Testis (tissue), 3 donors: ENCODE data around the gene CLCA4. TPM values are rescaled to one million over a fixed set of nuclear protein-coding genes. Genes with fewer than 3 reads are reported as not detected.

Source experiments
- DNase-seq: peaks from one replicate; pipeline ENCODE4 v3.0.0-alpha.2; 2019
- H3K27ac ChIP-seq, 2 donors: fragments of 200-600 bp; sonication (generic); one replicate each; pipeline ENCODE4 v1.5.1; 2019
- H3K27me3 ChIP-seq: fragments of 200-600 bp; sonication (generic); one replicate; pipeline ENCODE4 v1.5.1; 2019
- H3K36me3 ChIP-seq: fragments of 200-600 bp; sonication (generic); one replicate; pipeline ENCODE4 v1.5.1; 2017; ENCODE audit warnings: low read depth; ENCODE audit errors: missing control alignments
- H3K4me1 ChIP-seq: fragments of 200-600 bp; sonication (generic); one replicate; pipeline ENCODE4 v1.5.1; 2019
- H3K4me3 ChIP-seq, 2 donors: fragments of 200-600 bp; sonication (generic); one replicate each; pipeline ENCODE4 v1.5.1; 2017 to 2019
- H3K9me3 ChIP-seq: fragments of 200-600 bp; sonication (generic); one replicate; pipeline ENCODE4 v1.5.1; 2017
- POLR2A ChIP-seq: fragments of 450-650 bp; IDR thresholded peaks from one replicate; pipeline ENCODE4 v1.6.1; 2017; ENCODE audit warnings: antibody characterized with exemption, mild to moderate bottlenecking, moderate library complexity
- WGBS, 2 donors: methylation state at CpG; one replicate each; pipeline ENCODE4 v1.1.5; 2018; 5-methylcytosine and 5-hydroxymethylcytosine counted together
- intact Hi-C: fragments of 100-400 bp; cut with DNase I; formaldehyde crosslinking; loops from one replicate; pipeline ENCODE4 v1.15.1; 2023; ENCODE audit warnings: low total_unique reads
- polyA plus RNA-seq: library from polyadenylated mRNA; stranded (reverse); fragments of 350-450 nt; fragmentation: Illumina TruSeq; extraction: RNeasy Lipid Tissue Mini Kit (QIAGEN cat#74804); gene quantifications from one replicate; pipeline ENCODE4 v1.2.3, GENCODE V29; 2014; ENCODE audit warnings: low read depth, low replicate concordance; ENCODE audit not compliant: insufficient read depth
- total RNA-seq, 2 donors: library from RNA; depleted of rRNA; stranded (reverse); fragments of >200 nt; gene quantifications; one replicate each; pipeline ENCODE4 v1.2.3, GENCODE V29; 2016
- TF ChIP-seq, protein P1 (sequence below), 3 experiments: fragments of 450-650 bp in 2 of 3; fragments of 200-600 bp in 1 of 3; sonication (generic) in 1 of 3; IDR thresholded peaks; one replicate each; pipeline ENCODE4 v1.5.1; 2016 to 2019; ENCODE audit warnings: antibody characterized with exemption in 3 of 3, mild to moderate bottlenecking in 2 of 3, moderate library complexity in 1 of 3

The CLCA4 gene
- total and polyA plus RNA-seq, 3 donors from 2014 or later, result 0.12 to 0.63 (median 0.37) TPM

DNA sequence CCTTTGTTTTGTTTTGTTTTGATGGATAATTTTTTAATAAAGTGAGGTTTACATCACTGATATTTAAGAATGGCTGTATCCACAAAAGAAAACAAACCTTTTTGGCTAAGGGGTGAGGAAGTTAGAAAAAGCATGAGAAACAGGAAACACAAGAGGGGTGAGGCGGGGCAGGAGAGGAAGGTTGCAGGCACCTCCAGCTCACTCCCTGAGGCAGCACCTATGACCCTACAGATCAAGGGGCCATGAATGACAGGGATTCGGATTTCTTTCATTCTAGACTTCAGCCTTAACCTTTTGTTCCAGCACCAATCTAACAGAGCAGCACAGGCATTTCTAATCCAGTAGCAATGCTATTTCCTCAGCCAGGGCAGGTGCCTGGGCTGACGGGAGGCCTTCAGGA lies 4.4 kb downstream of the CLCA4 start:
- Histone ChIP-seq H3K4me3 (no peak overlapping the region), H3K27me3 (no peaks in the 10 kb centered on the region), H3K27ac (no peak overlapping the region), H3K4me1 (no peaks in the 10 kb centered on the region), H3K36me3 (no peaks in the 10 kb centered on the region), H3K9me3 (no peaks in the 10 kb centered on the region)
- TF ChIP-seq, protein P1, sequence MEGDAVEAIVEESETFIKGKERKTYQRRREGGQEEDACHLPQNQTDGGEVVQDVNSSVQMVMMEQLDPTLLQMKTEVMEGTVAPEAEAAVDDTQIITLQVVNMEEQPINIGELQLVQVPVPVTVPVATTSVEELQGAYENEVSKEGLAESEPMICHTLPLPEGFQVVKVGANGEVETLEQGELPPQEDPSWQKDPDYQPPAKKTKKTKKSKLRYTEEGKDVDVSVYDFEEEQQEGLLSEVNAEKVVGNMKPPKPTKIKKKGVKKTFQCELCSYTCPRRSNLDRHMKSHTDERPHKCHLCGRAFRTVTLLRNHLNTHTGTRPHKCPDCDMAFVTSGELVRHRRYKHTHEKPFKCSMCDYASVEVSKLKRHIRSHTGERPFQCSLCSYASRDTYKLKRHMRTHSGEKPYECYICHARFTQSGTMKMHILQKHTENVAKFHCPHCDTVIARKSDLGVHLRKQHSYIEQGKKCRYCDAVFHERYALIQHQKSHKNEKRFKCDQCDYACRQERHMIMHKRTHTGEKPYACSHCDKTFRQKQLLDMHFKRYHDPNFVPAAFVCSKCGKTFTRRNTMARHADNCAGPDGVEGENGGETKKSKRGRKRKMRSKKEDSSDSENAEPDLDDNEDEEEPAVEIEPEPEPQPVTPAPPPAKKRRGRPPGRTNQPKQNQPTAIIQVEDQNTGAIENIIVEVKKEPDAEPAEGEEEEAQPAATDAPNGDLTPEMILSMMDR (IDR thresholded peaks at IDR 0.05), result no peak
- TF ChIP-seq POLR2A, result no peak
- no peak for DNase-seq
- WGBS, 2 donors, result 44 to 54% methylated on average over 3 of the region's 3 CpGs
- intact Hi-C loops, result no loop called here

DNA sequence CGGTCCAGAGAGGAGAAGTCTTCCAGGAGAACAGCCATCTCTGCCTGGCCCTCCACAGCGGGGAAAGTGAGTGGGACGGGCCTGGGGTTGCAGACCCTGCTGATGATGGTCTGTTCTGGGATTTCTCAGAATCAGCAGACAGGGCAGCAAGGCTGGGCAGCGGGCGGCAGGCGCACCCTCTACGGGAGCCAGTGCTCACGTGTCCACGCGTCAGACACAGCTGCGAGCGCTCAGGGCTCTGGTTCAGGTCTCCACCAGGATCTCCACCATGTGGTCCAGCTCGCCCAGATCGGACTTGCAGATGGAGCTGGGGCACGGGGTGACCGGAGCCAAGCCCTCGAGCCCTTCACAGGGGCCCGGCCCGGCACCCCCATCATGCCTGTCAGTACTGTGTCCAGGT lies 5.5 kb downstream of the CLCA4 start:
- Histone ChIP-seq H3K27ac (no peak overlapping the region), H3K27me3 (no peaks in the 10 kb centered on the region), H3K4me1 (no peaks in the 10 kb centered on the region), H3K9me3 (no peaks in the 10 kb centered on the region), H3K4me3 (peak overlapping the region in 1 of 2 donors; percentile 26), H3K36me3 (no peaks in the 10 kb centered on the region)
- intact Hi-C loops, result no loop called here
- DNase-seq, result no peak
- no peak for TF ChIP-seq POLR2A
- TF ChIP-seq, protein P1 (IDR thresholded peaks at IDR 0.05), result no peak
- 68 to 81% methylated on average over 10 to 19 of the region's 19 CpGs for WGBS, 2 donors

DNA sequence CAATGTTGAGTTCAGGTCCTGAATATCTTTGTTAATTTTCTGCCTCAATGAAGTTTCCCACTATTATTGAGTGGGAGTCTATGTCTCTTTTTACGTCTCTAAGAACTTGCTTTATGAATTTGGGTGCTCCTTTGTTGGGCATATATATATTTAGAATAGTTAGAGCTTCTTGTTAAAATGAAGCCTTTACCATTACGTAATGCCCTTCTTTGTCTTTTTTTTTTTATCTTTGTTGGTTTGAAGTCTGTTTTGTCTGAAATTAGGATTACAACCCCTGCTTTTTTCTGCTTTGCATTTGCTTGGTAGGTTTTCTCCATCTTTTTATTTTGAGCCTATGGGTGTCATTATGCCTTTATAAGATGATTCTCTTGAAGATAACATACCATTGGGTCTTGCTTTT lies 10.9 kb downstream of the CLCA4 start:
- Histone ChIP-seq H3K27ac (no peak overlapping the region), H3K27me3 (no peaks in the 10 kb centered on the region), H3K9me3 (no peaks in the 10 kb centered on the region), H3K36me3 (no peaks in the 10 kb centered on the region), H3K4me3 (no peak overlapping the region), H3K4me1 (no peaks in the 10 kb centered on the region)
- DNase-seq, result no peak
- 91 to 92% methylated on average over 2 of the region's 2 CpGs for WGBS, 2 donors
- TF ChIP-seq POLR2A, result no peak
- TF ChIP-seq, protein P1 (IDR thresholded peaks at IDR 0.05), result no peak
- intact Hi-C loops, result no loop called here

DNA sequence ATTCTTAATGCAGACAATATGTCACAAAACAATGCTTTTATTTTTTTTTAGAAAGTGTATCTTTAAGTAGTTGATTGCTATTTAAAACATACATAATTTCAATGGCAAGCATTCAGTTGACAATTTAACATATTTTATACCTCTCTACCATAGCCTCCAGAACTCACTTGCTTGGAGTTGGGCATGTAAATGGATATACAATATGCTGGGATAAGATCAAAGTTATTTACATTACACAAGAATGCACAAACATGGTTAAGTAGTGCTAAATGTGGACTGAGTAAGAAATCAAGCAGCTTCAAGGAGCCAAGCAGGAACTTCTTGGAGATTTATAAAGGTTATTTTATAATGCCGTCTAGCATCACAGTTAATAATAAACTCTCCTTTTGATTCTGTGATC lies 17.0 kb downstream of the CLCA4 start:
- intact Hi-C loops, result no loop called here
- H3K36me3 ChIP-seq, result no peaks in the 10 kb centered on the region
- no peak overlapping the region for H3K27ac ChIP-seq
- no peaks in the 10 kb centered on the region for H3K4me1 ChIP-seq
- TF ChIP-seq, protein P1 (IDR thresholded peaks at IDR 0.05), result no peak
- no peak for TF ChIP-seq POLR2A
- DNase-seq, result no peak
- H3K4me3 ChIP-seq, result no peak overlapping the region
- 84 to 100% methylated on average over 1 of the region's 1 CpG for WGBS, 2 donors
- no peaks in the 10 kb centered on the region for H3K27me3 ChIP-seq
- no peaks in the 10 kb centered on the region for H3K9me3 ChIP-seq

DNA sequence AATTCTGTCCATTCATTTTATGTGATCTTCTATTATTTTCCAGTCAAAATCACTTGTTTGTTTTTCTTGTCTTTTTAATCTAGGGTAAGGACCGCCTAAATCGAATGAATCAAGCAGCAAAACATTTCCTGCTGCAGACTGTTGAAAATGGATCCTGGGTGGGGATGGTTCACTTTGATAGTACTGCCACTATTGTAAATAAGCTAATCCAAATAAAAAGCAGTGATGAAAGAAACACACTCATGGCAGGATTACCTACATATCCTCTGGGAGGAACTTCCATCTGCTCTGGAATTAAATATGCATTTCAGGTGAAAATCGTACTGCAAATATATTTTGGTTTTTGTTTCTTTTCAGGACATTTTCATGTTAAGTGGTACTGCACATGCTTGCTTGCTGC lies 20.5 kb downstream of the CLCA4 start:
- DNase-seq, result no peak
- Histone ChIP-seq H3K4me1 (no peaks in the 10 kb centered on the region), H3K27ac (no peak overlapping the region), H3K27me3 (no peaks in the 10 kb centered on the region), H3K36me3 (no peaks in the 10 kb centered on the region), H3K4me3 (no peak overlapping the region), H3K9me3 (no peaks in the 10 kb centered on the region)
- TF ChIP-seq, protein P1 (IDR thresholded peaks at IDR 0.05), result no peak
- TF ChIP-seq POLR2A, result no peak
- WGBS, 2 donors, result 84 to 91% methylated on average over 3 of the region's 3 CpGs
- intact Hi-C loops, result no loop called here
